Measurements from ENCODE around the gene DIO1. TPM values are rescaled to one million over a fixed set of nuclear protein-coding genes. Genes with fewer than 3 reads are reported as not detected.

Gene DIO1
- total and polyA plus RNA-seq, 2 of the 8 experiments (the other 6 are each of a cell fraction or from before 2014, with no cell fraction given), result 0.14 TPM; not detected in 1

GRCh38 chr1:53850082-53850673 is 43.8 kb upstream of the DIO1 start:
- no peaks in the 10 kb centered on the region for H4K20me1 ChIP-seq (replicated peaks in 1 of 2; ENCODE audit: control insufficient read depth in 1 of 2, insufficient read depth in 2 of 2, low read length in 2 of 2)
- no peak for TF ChIP-seq RNF2 (IDR thresholded peaks at IDR 0.05; ENCODE audit: borderline replicate concordance, low read depth, low read length, missing control alignments, poor library complexity, severe bottlenecking)
- no peak for TF ChIP-seq FOSL1 (IDR thresholded peaks at IDR 0.05; ENCODE audit: insufficient read depth, low read depth, low read length)
- TF ChIP-seq ATF3 (IDR thresholded peaks at IDR 0.05; ENCODE audit: insufficient read depth, low read depth, low read length), result no peak
- no peak for TF ChIP-seq ATF2 (IDR thresholded peaks at IDR 0.05; ENCODE audit: low read length)
- H3K56ac ChIP-seq (replicated peaks; ENCODE audit: insufficient read length, low read depth, low read length), result no peak overlapping the region
- H2AK5ac ChIP-seq (ENCODE audit: low read depth, low read length), result no peak overlapping the region
- no peak overlapping the region for H2BK15ac ChIP-seq (ENCODE audit: low read length)
- H3K23me2 ChIP-seq (ENCODE audit: low read depth, low read length), result no peaks in the 10 kb centered on the region
- no peak overlapping the region for H3K4ac ChIP-seq (replicated peaks; ENCODE audit: insufficient read length, low read depth, low read length)
- no peak overlapping the region for H3K27ac ChIP-seq (ENCODE audit: low read depth, low read length)
- no peak overlapping the region for H2BK12ac ChIP-seq (ENCODE audit: low read depth, low read length)
- no peak overlapping the region for H2BK20ac ChIP-seq (ENCODE audit: low read length)
- H3K4me1 ChIP-seq (replicated peaks in 1 of 4; ENCODE audit: control insufficient read depth in 3 of 4, insufficient read depth in 4 of 4, low read length in 3 of 4), result no peaks in the 10 kb centered on the region
- H3K14ac ChIP-seq (ENCODE audit: insufficient read length), result no peak overlapping the region
- no peak overlapping the region for H2AFZ ChIP-seq (ENCODE audit: low read length)
- ChIA-PET POLR2A (ENCODE audit: partially characterized antibody) (interaction anchor here (0.6 to 2.1 kb wide), 3 partner anchors 10 to 96 kb away, joined by 3 to 8 read pairs (median 3); no protein-coding TSS in a partner anchor), CTCF (ENCODE audit: partially characterized antibody) (interaction anchor here (0.6 to 5.6 kb wide), 7 partner anchors 10 to 112 kb away, joined by 3 to 50 read pairs (median 4); no protein-coding TSS in a partner anchor)
- H2BK120ac ChIP-seq (replicated peaks; ENCODE audit: low read depth, low read length), result no peak overlapping the region
- no peak for FAIRE-seq
- peaks cover 0 to 12% (median 9%) of the 10 kb centered on the region in 4 experiments; a peak in 6 of 8 replicates for H3K36me3 ChIP-seq (ENCODE audit: control insufficient read depth in 2 of 4, insufficient read depth in 4 of 4, low read length in 3 of 4)
- no peaks in the 10 kb centered on the region for H3K79me2 ChIP-seq (ENCODE audit: control insufficient read depth in 1 of 2, insufficient read depth in 2 of 2, low read length in 2 of 2)
- DNase-seq (ENCODE audit: low read depth in 1 of 2, low spot score in 2 of 2), result no peak
- H4K91ac ChIP-seq (replicated peaks; ENCODE audit: insufficient read length, low read length), result no peak overlapping the region
- no peak overlapping the region for H3K18ac ChIP-seq (ENCODE audit: extremely low read depth, low read length)
- no peak overlapping the region for H2BK5ac ChIP-seq (ENCODE audit: low read depth, low read length)
- no peak overlapping the region for H3K4me3 ChIP-seq (ENCODE audit: extremely low read depth in 1 of 4, insufficient read depth in 2 of 4, low read depth in 3 of 4, low read length in 4 of 4)
- H4K8ac ChIP-seq (ENCODE audit: extremely low read depth, insufficient read depth, low read length), result no peak overlapping the region
- no peak overlapping the region for H3K23ac ChIP-seq (ENCODE audit: insufficient read length)
- no peaks in the 10 kb centered on the region for H3K79me1 ChIP-seq (ENCODE audit: low read depth, low read length)
- no peaks in the 10 kb centered on the region for H3K9me3 ChIP-seq (ENCODE audit: insufficient read depth in 2 of 2, low read depth in 1 of 2, low read length in 1 of 2)
- no peak overlapping the region for H4K5ac ChIP-seq (ENCODE audit: insufficient read length, low read depth, low read length)
- no peak overlapping the region for H3K9ac ChIP-seq (replicated peaks in 1 of 4; ENCODE audit: extremely low read depth in 1 of 4, low read depth in 3 of 4, low read length in 3 of 4)
- 96% methylated on average over 7 of the region's 7 CpGs; no CpG with 5 or more reads in 1 of the 2 experiments for WGBS, 2 experiments (ENCODE audit: extremely low coverage in 1 of 2, insufficient coverage in 1 of 2, insufficient read length in 1 of 2, insufficient replicate concordance in 2 of 2, low coverage in 1 of 2, low lambda C conversion rate in 2 of 2, missing lambda C conversion rate in 1 of 2)
- no peak overlapping the region for H3K4me2 ChIP-seq (ENCODE audit: insufficient read depth in 1 of 2, low read depth in 2 of 2, low read length in 2 of 2)
- no peaks in the 10 kb centered on the region for H3K27me3 ChIP-seq (replicated peaks in 1 of 4; ENCODE audit: control insufficient read depth in 3 of 4, extremely low read depth in 1 of 4, insufficient read depth in 3 of 4, low read length in 3 of 4)

Measured in H1 (cell line).